PC-3 (cell line): ENCODE data around the gene CKS1B. TPM values are rescaled to one million over a fixed set of nuclear protein-coding genes. Genes with fewer than 3 reads are reported as not detected.

Experiments
- ATAC-seq: fragments of 200-7000 bp; cut with Tn5 transposase; 2 replicates; pipeline ENCODE4 v1.9.1; 2020; ENCODE audit warnings: mild to moderate bottlenecking, moderate library complexity
- BruUV-seq: library from RNA; stranded (reverse); fragments of 400-500 nt; replicated peaks from 2 replicates; lab custom pipeline; 2021; lab: Mats Ljungman, UMichigan
- CTCF ChIA-PET: fragments of 300-600 bp; sonication (Branson Sonifier 250); formaldehyde crosslinking; loops from one replicate; lab custom pipeline; 2022; ENCODE audit warnings: antibody characterized with exemption; lab: Charles Lee
- POLR2A ChIA-PET: fragments of 300-600 bp; sonication (Branson Sonifier 250); formaldehyde crosslinking; loops from one replicate; lab custom pipeline; 2022; ENCODE audit warnings: antibody characterized with exemption; ENCODE audit not compliant: unreplicated experiment; lab: Charles Lee
- DNase-seq: peaks from one replicate; pipeline ENCODE4 v3.0.0-alpha.2; 2015
- H2AFZ ChIP-seq: fragments of 300-600 bp; sonication (generic); 2 replicates; pipeline ENCODE4 v1.6.0; 2016; ENCODE audit warnings: antibody characterized with exemption, low read length
- H3F3A ChIP-seq: fragments of 300-600 bp; sonication (generic); one replicate; pipeline ENCODE4 v1.6.0; 2017; ENCODE audit warnings: antibody characterized with exemption, low read length, control low read depth, mild to moderate bottlenecking; ENCODE audit not compliant: unreplicated experiment
- H3K27ac ChIP-seq: fragments of 300-600 bp; sonication (generic); 2 replicates; pipeline ENCODE4 v1.5.1; 2016; ENCODE audit warnings: mild to moderate bottlenecking, low read length
- H3K27me3 ChIP-seq: fragments of 300-600 bp; sonication (generic); 2 replicates; pipeline ENCODE4 v1.6.1; 2016; ENCODE audit warnings: low read length, mixed read lengths
- H3K36me3 ChIP-seq: fragments of 300-600 bp; sonication (generic); 2 replicates; pipeline ENCODE4 v1.6.1; 2016; ENCODE audit warnings: low read depth, mixed run types, low read length, mixed read lengths
- H3K4me1 ChIP-seq: fragments of 300-600 bp; sonication (generic); 2 replicates; pipeline ENCODE4 v1.5.1; 2016; ENCODE audit warnings: low read length; ENCODE audit not compliant: insufficient read depth
- H3K4me2 ChIP-seq: fragments of 300-600 bp; sonication (generic); 2 replicates; pipeline ENCODE4 v1.6.0; 2016; ENCODE audit warnings: low read length
- H3K4me3 ChIP-seq: fragments of 300-600 bp; sonication (generic); 2 replicates; pipeline ENCODE4 v1.5.1; 2016; ENCODE audit warnings: mild to moderate bottlenecking, low read length, mixed read lengths
- H3K79me2 ChIP-seq: fragments of 300-600 bp; sonication (generic); 2 replicates; pipeline ENCODE4 v1.6.1; 2017; ENCODE audit warnings: low read length, mixed read lengths
- H3K9ac ChIP-seq: fragments of 300-600 bp; sonication (generic); 2 replicates; pipeline ENCODE4 v1.6.0; 2016; ENCODE audit warnings: mild to moderate bottlenecking, low read length
- H3K9me2 ChIP-seq: fragments of 300-600 bp; sonication (generic); replicated peaks from 2 replicates; pipeline ENCODE4 v1.6.1; 2016; ENCODE audit warnings: mixed run types, low read length, mixed read lengths
- H3K9me3 ChIP-seq: fragments of 300-600 bp; sonication (generic); 2 replicates; pipeline ENCODE4 v1.6.1; 2016; ENCODE audit warnings: low read length, mixed read lengths
- H4K20me1 ChIP-seq: fragments of 300-600 bp; sonication (generic); 2 replicates; pipeline ENCODE4 v1.6.1; 2016; ENCODE audit warnings: low read length, mixed read lengths
- CTCF ChIP-seq: fragments of 300-600 bp; sonication (generic); conservative IDR thresholded peaks from 2 replicates; pipeline ENCODE4 v1.5.1; 2017; ENCODE audit warnings: antibody characterized with exemption, low read depth, mild to moderate bottlenecking, low read length
- EZH2 ChIP-seq: fragments of 300-600 bp; sonication (generic); IDR thresholded peaks from one replicate; pipeline ENCODE4 v1.6.1; 2017; ENCODE audit warnings: antibody characterized with exemption, mild to moderate bottlenecking, low read length; ENCODE audit not compliant: unreplicated experiment
- EZH2phosphoT487 ChIP-seq: fragments of 300-600 bp; sonication (generic); IDR thresholded peaks from 2 replicates; pipeline ENCODE4 v1.6.1; 2018; ENCODE audit warnings: mild to moderate bottlenecking, antibody characterized with exemption, low read length, borderline replicate concordance
- intact Hi-C: fragments of 100-400 bp; cut with micrococcal nuclease; formaldehyde crosslinking; loops from 2 replicates; pipeline ENCODE4 v1.9.0; 2023
- total RNA-seq: library from RNA; depleted of rRNA; stranded (reverse); fragments of >200 nt; gene quantifications from 2 replicates; pipeline ENCODE4 v1.2.3, GENCODE V29; 2014

Gene CKS1B
- total RNA-seq, 1 experiment from 2014 or later, result 390 TPM

DNA sequence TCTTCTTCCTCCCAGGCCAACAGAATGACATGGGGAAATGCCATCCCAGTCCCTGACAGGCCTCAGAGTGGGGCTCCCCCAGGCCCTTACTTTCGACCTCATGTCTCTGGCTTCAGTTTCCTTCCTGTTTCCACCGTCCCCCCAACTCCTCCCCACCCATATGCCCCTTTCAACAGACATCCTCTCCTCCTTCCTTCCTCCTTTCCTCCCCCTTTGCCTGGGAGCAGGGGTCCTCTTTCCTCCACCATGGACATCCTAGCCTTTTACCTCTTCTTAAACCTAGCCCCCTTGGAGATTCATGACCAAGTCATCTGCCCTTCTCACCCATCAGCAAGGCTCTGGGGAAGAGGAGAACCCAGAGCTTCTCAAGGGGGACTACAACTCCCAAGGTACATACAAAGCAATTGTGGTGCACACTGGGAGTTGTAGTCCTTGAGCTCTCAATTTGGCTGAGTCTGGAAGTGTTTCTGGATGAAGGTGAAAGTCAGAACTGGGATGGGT, 32.2 kb downstream of the CKS1B start:
- Histone ChIP-seq H3K9ac (no peak overlapping the region), H3F3A (peaks cover 4% of the 10 kb centered on the region), H2AFZ (no peak overlapping the region), H3K27ac (no peak overlapping the region), H3K4me3 (no peak overlapping the region), H3K4me1 (peaks cover 37% of the 10 kb centered on the region), H3K79me2 (peaks cover 91% of the 10 kb centered on the region), H3K9me2 (no peaks in the 10 kb centered on the region), H4K20me1 (0 out of 2 replicates have a peak, but pooled peaks cover 3% of the 10 kb centered on the region), H3K4me2 (peak overlapping the region; percentile 98), H3K27me3 (no peaks in the 10 kb centered on the region), H3K36me3 (peaks cover 16% of the 10 kb centered on the region; the same call in 1 of the 2 replicates), H3K9me3 (no peaks in the 10 kb centered on the region)
- POLR2A ChIA-PET, result interaction anchor here (0.6 kb wide), 1 partner anchor 10 kb away, joined by 3 read pairs; no protein-coding TSS in a partner anchor
- DNase-seq, result no peak
- BruUV-seq, result no TSS peak
- intact Hi-C loops, result no loop called here
- TF ChIP-seq EZH2phosphoT487 (no peak), CTCF (no peak), EZH2 (no peak)
- ATAC-seq, result no peak
- CTCF ChIA-PET, result no interaction called here

DNA sequence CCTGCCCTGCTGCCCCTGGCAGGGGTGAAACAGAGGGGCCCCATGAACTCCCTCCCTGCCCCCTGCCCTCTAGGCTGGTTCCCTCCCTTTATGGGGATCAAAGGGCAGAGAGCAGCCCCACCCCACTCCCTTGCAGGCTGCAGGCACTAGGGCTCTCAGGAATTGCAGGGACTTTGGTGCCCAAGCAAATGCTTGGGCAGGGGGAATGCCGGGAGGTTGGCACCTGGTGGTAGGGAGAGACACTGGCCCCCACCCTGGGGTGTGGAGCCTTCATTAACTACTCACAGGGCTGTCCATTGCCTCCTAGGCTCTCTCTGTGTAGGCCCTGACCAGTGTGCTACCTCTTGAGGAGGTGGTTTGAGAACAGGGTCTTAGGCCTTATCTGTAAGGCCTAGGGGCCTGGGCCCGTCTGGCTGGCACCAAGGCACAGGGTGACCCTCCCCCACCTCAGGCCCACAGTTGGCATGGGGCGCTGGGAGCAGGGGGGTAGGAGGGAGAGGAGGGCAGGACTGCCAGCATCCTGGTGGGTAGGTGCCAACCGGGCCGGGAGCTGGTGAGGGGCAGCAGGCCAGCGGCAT, 32.9 kb downstream of the CKS1B start:
- Histone ChIP-seq H3K9ac (no peak overlapping the region), H3F3A (peaks cover 4% of the 10 kb centered on the region), H3K4me2 (no peak overlapping the region), H3K27ac (no peak overlapping the region), H3K36me3 (peaks cover 17% of the 10 kb centered on the region; the same call in 1 of the 2 replicates), H2AFZ (no peak overlapping the region), H3K4me3 (no peak overlapping the region), H3K79me2 (peaks cover 96% of the 10 kb centered on the region), H3K9me3 (no peaks in the 10 kb centered on the region), H3K4me1 (peaks cover 37% of the 10 kb centered on the region), H3K9me2 (no peaks in the 10 kb centered on the region), H4K20me1 (0 out of 2 replicates have a peak, but pooled peaks cover 3% of the 10 kb centered on the region), H3K27me3 (no peaks in the 10 kb centered on the region)
- BruUV-seq, result no TSS peak
- intact Hi-C loops, result no loop called here
- ChIA-PET CTCF (no interaction called here), POLR2A (no interaction called here)
- no peak for ATAC-seq
- DNase-seq, result no peak
- no peak for TF ChIP-seq EZH2phosphoT487
- no peak for TF ChIP-seq CTCF
- no peak for TF ChIP-seq EZH2
